Mammary epithelial cell (primary cell): ENCODE measurements around the gene HIGD1B.

Source experiments
- CTCF ChIP-seq, 2 donors: IDR thresholded peaks in 1 of 2; conservative IDR thresholded peaks in 1 of 2; 2 replicates each; pipeline ENCODE4 v1.5.1; 2011 to 2012; ENCODE audit warnings: inconsistent platforms in 2 of 2, low read length in 2 of 2, mild to moderate bottlenecking in 2 of 2, control low read depth in 1 of 2, low read depth in 1 of 2; ENCODE audit not compliant: insufficient read depth in 1 of 2; ENCODE audit errors: extremely low read depth in 1 of 2
- EZH2 ChIP-seq: IDR thresholded peaks from 2 replicates; pipeline ENCODE4 v1.6.1; 2012; ENCODE audit warnings: low read length, inconsistent platforms, borderline replicate concordance

- no peak for TF ChIP-seq CTCF (conservative IDR thresholded peaks at IDR 0.05 in 1 of 2, IDR thresholded peaks at IDR 0.05 in 1 of 2; ENCODE audit: extremely low read depth in 1 of 2, insufficient read depth in 1 of 2, low read depth in 1 of 2, low read length in 2 of 2)
- no peak for TF ChIP-seq EZH2
These were observed 45.8 kb upstream of the HIGD1B start for GRCh38 chr17:44801880-44802279.
